Caco-2 (cell line): ENCODE measurements around the gene COX11. TPM values are rescaled to one million over a fixed set of nuclear protein-coding genes. Genes with fewer than 3 reads are reported as not detected.

Source experiments
- BruUV-seq: library from RNA; stranded (reverse); fragments of 400-500 nt; replicated peaks from 2 replicates; lab custom pipeline; 2021; lab: Mats Ljungman, UMichigan
- CTCF ChIA-PET: fragments of 300-600 bp; sonication (Branson Sonifier 250); formaldehyde crosslinking; loops from one replicate; lab custom pipeline; 2022; ENCODE audit warnings: antibody characterized with exemption; lab: Charles Lee
- POLR2A ChIA-PET: fragments of 300-600 bp; sonication (Branson Sonifier 250); formaldehyde crosslinking; loops from one replicate; lab custom pipeline; 2022; ENCODE audit warnings: antibody characterized with exemption; lab: Charles Lee
- DNase-seq, 2 experiments: peaks; one replicate each; pipeline versions ENCODE4 v3.0.0 to v3.0.0-alpha.2; 2020 to 2022
- H3K27me3 ChIP-seq: replicated peaks from 2 replicates; pipeline ENCODE4 v1.6.0; 2011; ENCODE audit warnings: low read length; ENCODE audit not compliant: control insufficient read depth, insufficient read depth
- H3K36me3 ChIP-seq: 2 replicates; pipeline ENCODE4 v1.5.1; 2011; ENCODE audit warnings: low read length; ENCODE audit not compliant: control insufficient read depth, insufficient read depth
- H3K4me1 ChIP-seq: fragments of 250-450 bp; sonication (Bioruptor Pico); 2 replicates; pipeline ENCODE4 v1.5.1; 2020; ENCODE audit warnings: mild to moderate bottlenecking
- H3K4me3 ChIP-seq: 2 replicates; pipeline ENCODE4 v1.5.1; 2011; ENCODE audit warnings: low read depth, mild to moderate bottlenecking, control low read depth, low read length
- H3K9me3 ChIP-seq: fragments of 250-450 bp; sonication (Bioruptor Pico); 2 replicates; pipeline ENCODE4 v1.5.1; 2020; ENCODE audit warnings: mild to moderate bottlenecking, moderate library complexity
- H3K27ac Mint-ChIP-seq: one replicate; pipeline ENCODE4 v1.8.0; 2022; ENCODE audit warnings: mixed read lengths; ENCODE audit not compliant: unreplicated experiment
- H3K27me3 Mint-ChIP-seq: one replicate; pipeline ENCODE4 v1.8.0; 2022; ENCODE audit warnings: mixed read lengths; ENCODE audit not compliant: insufficient read depth, unreplicated experiment
- H3K36me3 Mint-ChIP-seq: one replicate; pipeline ENCODE4 v1.8.0; 2022; ENCODE audit warnings: mild to moderate bottlenecking, mixed read lengths; ENCODE audit not compliant: insufficient read depth, unreplicated experiment
- H3K4me1 Mint-ChIP-seq: one replicate; pipeline ENCODE4 v1.8.0; 2022; ENCODE audit warnings: low read depth, mixed read lengths; ENCODE audit not compliant: unreplicated experiment
- H3K4me3 Mint-ChIP-seq: one replicate; pipeline ENCODE4 v1.8.0; 2022; ENCODE audit warnings: mild to moderate bottlenecking, moderate library complexity, mixed read lengths; ENCODE audit not compliant: unreplicated experiment
- H3K9me3 Mint-ChIP-seq: one replicate; pipeline ENCODE4 v1.8.0; 2022; ENCODE audit warnings: mixed read lengths; ENCODE audit not compliant: unreplicated experiment
- CTCF ChIP-seq, 2 experiments: fragments of 200-600 bp in 1 of 2; IDR thresholded peaks; 1 replicate in 1 of 2; 2 replicates in 1 of 2; pipeline versions ENCODE4 v1.5.1 to v1.8.0; 2011 to 2022; ENCODE audit warnings: antibody characterized with exemption in 1 of 2, control low read depth in 1 of 2, inconsistent platforms in 1 of 2, low read depth in 1 of 2, low read length in 1 of 2, mild to moderate bottlenecking in 1 of 2, moderate library complexity in 1 of 2; ENCODE audit not compliant: insufficient read depth in 1 of 2, severe bottlenecking in 1 of 2, unreplicated experiment in 1 of 2
- intact Hi-C: fragments of 100-400 bp; cut with micrococcal nuclease; formaldehyde crosslinking; loops from one replicate; pipeline ENCODE4 v1.10.0; 2022; ENCODE audit not compliant: unreplicated experiment
- total RNA-seq: library from RNA; stranded (reverse); gene quantifications from 2 replicates; pipeline ENCODE4 v1.2.3, GENCODE V29; 2022

The COX11 gene
- total RNA-seq, 1 experiment from 2014 or later: 77.6 TPM

GRCh38 chr17:54935471-54935870 lies 33.0 kb downstream of the COX11 start:
- H3K4me1 Mint-ChIP-seq: peaks cover 11% of the 10 kb centered on the region
- intact Hi-C loops: no loop called here

GRCh38 chr17:54933921-54934320 lies 34.5 kb downstream of the COX11 start:
- no TSS peak for BruUV-seq
- Mint-ChIP-seq H3K4me3 (no peak overlapping the region), H3K4me1 (peaks cover 11% of the 10 kb centered on the region), H3K9me3 (no peaks in the 10 kb centered on the region), H3K27me3 (no peaks in the 10 kb centered on the region), H3K36me3 (peaks cover 23% of the 10 kb centered on the region), H3K27ac (peak overlapping the region; percentile 67)
- H3K9me3 ChIP-seq: no peaks in the 10 kb centered on the region
- H3K36me3 ChIP-seq: no peaks in the 10 kb centered on the region; the same call in 1 of the 2 replicates
- no peak overlapping the region for H3K4me3 ChIP-seq
- TF ChIP-seq CTCF (IDR thresholded peaks at IDR 0.05; ENCODE audit: insufficient read depth in 1 of 2, low read depth in 1 of 2, low read length in 1 of 2, severe bottlenecking in 1 of 2, unreplicated experiment in 1 of 2): no peak
- intact Hi-C loops: no loop called here
- no peaks in the 10 kb centered on the region for H3K27me3 ChIP-seq
- DNase-seq: no peak
- POLR2A ChIA-PET: interaction anchor here (0.5 kb wide), 1 partner anchor 1980 kb away, joined by 3 read pairs; the partner anchor contains the start of gene TRIM25
- peaks cover 9% of the 10 kb centered on the region for H3K4me1 ChIP-seq
- CTCF ChIA-PET: no interaction called here

More at GRCh38 chr17:54935471-54935870, 33.0 kb downstream of the COX11 start:
- BruUV-seq: no TSS peak
- ChIA-PET POLR2A (no interaction called here), CTCF (no interaction called here)
- DNase-seq: no peak
- no peak overlapping the region for H3K4me3 ChIP-seq
- Mint-ChIP-seq H3K36me3 (peaks cover 26% of the 10 kb centered on the region), H3K4me3 (no peak overlapping the region), H3K27ac (peak overlapping the region; percentile 67), H3K9me3 (no peaks in the 10 kb centered on the region), H3K27me3 (no peaks in the 10 kb centered on the region)
- peaks cover 9% of the 10 kb centered on the region for H3K4me1 ChIP-seq
- no peak for TF ChIP-seq CTCF (IDR thresholded peaks at IDR 0.05; ENCODE audit: insufficient read depth in 1 of 2, low read depth in 1 of 2, low read length in 1 of 2, severe bottlenecking in 1 of 2, unreplicated experiment in 1 of 2)
- H3K27me3 ChIP-seq: no peaks in the 10 kb centered on the region
- no peaks in the 10 kb centered on the region for H3K9me3 ChIP-seq
- no peaks in the 10 kb centered on the region; the same call in 1 of the 2 replicates for H3K36me3 ChIP-seq

- CTCF ChIA-PET: no interaction called here
- Mint-ChIP-seq H3K4me3 (no peak overlapping the region), H3K27me3 (no peaks in the 10 kb centered on the region), H3K9me3 (no peaks in the 10 kb centered on the region), H3K27ac (no peak overlapping the region), H3K36me3 (peaks cover 26% of the 10 kb centered on the region), H3K4me1 (peaks cover 11% of the 10 kb centered on the region)
- DNase-seq: no peak
- no peak for TF ChIP-seq CTCF (IDR thresholded peaks at IDR 0.05; ENCODE audit: insufficient read depth in 1 of 2, low read depth in 1 of 2, low read length in 1 of 2, severe bottlenecking in 1 of 2, unreplicated experiment in 1 of 2)
- no peaks in the 10 kb centered on the region for H3K9me3 ChIP-seq
- POLR2A ChIA-PET: no interaction called here
- BruUV-seq: no TSS peak
- H3K4me1 ChIP-seq: peaks cover 9% of the 10 kb centered on the region
- intact Hi-C loops: no loop called here
- H3K36me3 ChIP-seq: no peaks in the 10 kb centered on the region; the same call in 1 of the 2 replicates
- H3K27me3 ChIP-seq: no peaks in the 10 kb centered on the region
- H3K4me3 ChIP-seq: no peak overlapping the region
Observed at GRCh38 chr17:54932711-54933110, 35.7 kb downstream of the COX11 start.
